IPS DF 6.9 (cell line): ENCODE measurements around the gene SYT13.

Experiments used
- DNase-seq: peaks from one replicate; pipeline ENCODE4 v3.0.0-alpha.2; 2013; ENCODE audit warnings: low read depth, low spot score
- H3K27ac ChIP-seq: one replicate; pipeline ENCODE4 v1.5.1; 2013; ENCODE audit warnings: low read length, control low read depth
- H3K27me3 ChIP-seq: 2 replicates; pipeline ENCODE4 v1.6.1; 2013; ENCODE audit warnings: mild to moderate bottlenecking, low read length; ENCODE audit not compliant: control insufficient read depth, insufficient read depth
- H3K36me3 ChIP-seq: 2 replicates; pipeline ENCODE4 v1.6.1; 2013; ENCODE audit warnings: low read length; ENCODE audit not compliant: control insufficient read depth, insufficient read depth
- H3K4me1 ChIP-seq: 2 replicates; pipeline ENCODE4 v1.6.1; 2013; ENCODE audit warnings: low read length; ENCODE audit not compliant: control insufficient read depth, insufficient read depth
- H3K4me3 ChIP-seq: 2 replicates; pipeline ENCODE4 v1.5.1; 2013; ENCODE audit warnings: mild to moderate bottlenecking, low read length
- H3K9me3 ChIP-seq: 2 replicates; pipeline ENCODE4 v1.6.1; 2013; ENCODE audit warnings: low read length, inconsistent platforms; ENCODE audit not compliant: control insufficient read depth, insufficient read depth
- WGBS: extraction: QIAGEN DNeasy Blood & Tissue Kit; methylation state at CpG from one replicate; pipeline ENCODE4 v1.1.7; 2013; ENCODE audit warnings: mixed read lengths, missing lambda C conversion rate; ENCODE audit not compliant: insufficient read length, insufficient coverage; 5-methylcytosine and 5-hydroxymethylcytosine counted together

SYT13 gene

GRCh38 chr11:45313171-45313865 lies 27.2 kb upstream of the SYT13 start:
- Histone ChIP-seq H3K27me3 (no peaks in the 10 kb centered on the region), H3K4me3 (no peak overlapping the region), H3K27ac (no peak overlapping the region), H3K4me1 (no peaks in the 10 kb centered on the region), H3K36me3 (no peaks in the 10 kb centered on the region), H3K9me3 (no peaks in the 10 kb centered on the region)
- DNase-seq = no peak
- WGBS = no CpG with 5 or more reads among the region's 1 CpG

DNA sequence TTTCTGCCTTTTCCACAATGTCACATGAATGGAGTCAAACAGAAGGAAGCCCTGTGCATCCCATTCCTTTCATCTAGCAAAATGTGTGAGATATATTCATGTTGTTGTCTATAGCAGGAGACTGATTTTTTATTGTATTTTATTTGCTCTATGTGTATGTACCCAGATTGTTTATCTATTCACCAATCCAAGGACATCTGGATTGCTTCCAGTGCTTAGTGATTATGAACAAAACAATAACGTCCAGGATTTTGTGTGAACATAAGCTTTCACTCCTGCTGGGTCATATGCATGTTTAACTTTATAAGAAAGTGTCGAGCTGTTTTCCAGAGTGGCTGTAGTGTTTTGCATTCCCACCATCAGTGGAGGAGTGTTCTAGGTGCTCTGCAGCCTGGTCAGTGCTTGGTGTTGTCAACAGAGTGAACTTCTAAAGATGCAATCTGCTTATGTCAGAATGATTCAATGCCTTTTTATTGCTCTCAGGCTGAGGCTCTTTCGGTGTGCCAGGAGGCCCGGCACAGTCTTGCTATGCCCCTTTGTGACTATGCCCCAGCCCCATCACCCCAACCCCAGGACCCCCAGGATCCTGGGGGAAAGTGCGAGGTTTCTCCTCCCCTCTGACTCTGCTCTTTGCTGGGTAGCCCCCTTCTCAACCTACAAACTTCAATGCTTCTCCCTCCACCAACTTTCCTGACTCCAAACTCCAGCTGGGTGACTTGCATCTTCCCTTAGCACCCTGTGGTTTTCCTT lies 19.9 kb upstream of the SYT13 start:
- no peaks in the 10 kb centered on the region for H3K9me3 ChIP-seq
- no peak overlapping the region for H3K27ac ChIP-seq
- no peaks in the 10 kb centered on the region for H3K27me3 ChIP-seq
- WGBS = no CpG with 5 or more reads among the region's 5 CpGs
- no peaks in the 10 kb centered on the region for H3K36me3 ChIP-seq
- H3K4me1 ChIP-seq = no peaks in the 10 kb centered on the region
- DNase-seq = no peak
- no peak overlapping the region for H3K4me3 ChIP-seq

DNA sequence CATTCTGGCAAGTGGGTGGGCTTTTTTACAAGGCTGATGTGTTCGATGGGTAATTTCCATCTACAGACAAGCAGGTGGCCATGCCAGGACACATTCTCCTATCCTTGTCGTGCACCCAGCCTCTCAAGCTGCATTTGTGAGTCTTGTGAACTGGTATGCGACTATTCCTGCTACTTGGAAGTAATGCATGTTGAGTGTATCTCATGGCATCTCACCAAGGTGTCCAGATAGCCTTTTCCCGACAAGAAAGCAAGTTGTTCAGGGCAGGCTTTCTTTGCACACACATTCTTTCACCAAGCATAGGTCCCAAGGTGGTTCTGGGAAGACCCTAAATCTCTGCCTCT lies 18.8 kb upstream of the SYT13 start:
- no peaks in the 10 kb centered on the region for H3K4me1 ChIP-seq
- H3K27me3 ChIP-seq = no peaks in the 10 kb centered on the region
- H3K27ac ChIP-seq = no peak overlapping the region
- H3K9me3 ChIP-seq = no peaks in the 10 kb centered on the region
- DNase-seq = no peak
- H3K36me3 ChIP-seq = no peaks in the 10 kb centered on the region
- H3K4me3 ChIP-seq = no peak overlapping the region
- WGBS = no CpG with 5 or more reads among the region's 4 CpGs

DNA sequence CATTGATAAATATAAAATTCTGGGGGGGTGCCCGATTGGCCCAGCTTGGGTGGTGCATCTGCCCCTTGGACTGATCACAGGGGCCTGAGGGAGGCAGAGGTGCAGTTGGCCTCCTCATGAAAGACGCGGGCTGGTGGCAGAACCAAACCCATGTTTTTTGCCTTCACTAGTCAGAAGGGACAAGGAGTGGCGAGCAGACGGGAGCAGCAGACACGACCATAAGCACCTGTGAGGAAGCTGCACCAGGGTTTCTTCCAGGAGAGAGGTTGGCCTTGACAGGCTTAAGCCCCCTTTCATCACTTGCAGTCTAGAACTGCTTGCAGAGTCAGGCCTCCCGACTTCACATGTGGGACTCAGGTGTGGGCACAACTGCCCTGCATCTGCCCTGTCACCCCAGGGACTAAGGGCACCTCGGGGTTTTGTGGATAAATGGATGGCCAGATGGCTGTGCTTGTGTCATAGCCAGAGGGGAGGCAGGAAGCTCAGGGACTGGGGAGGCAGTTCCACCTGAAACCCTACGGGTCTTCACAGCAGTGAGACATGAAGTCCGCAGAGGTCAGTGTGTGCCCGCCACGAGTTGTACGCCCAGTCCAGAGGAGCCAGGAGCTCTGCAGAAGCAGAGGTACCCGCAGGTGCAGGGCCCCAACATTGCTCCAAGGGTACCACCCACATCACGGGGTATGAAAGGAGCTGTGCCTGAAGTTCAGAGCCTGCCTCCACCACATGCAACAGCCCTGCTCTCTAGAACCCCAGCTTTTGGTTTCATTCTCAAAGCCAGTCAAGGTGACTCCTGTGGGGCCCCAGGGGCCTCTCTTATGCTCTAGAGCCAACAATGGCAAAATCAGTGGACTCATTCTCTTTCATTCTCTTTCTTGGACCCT lies 18.2 kb upstream of the SYT13 start:
- DNase-seq = no peak
- H3K27me3 ChIP-seq = no peaks in the 10 kb centered on the region
- no peaks in the 10 kb centered on the region for H3K4me1 ChIP-seq
- H3K4me3 ChIP-seq = no peak overlapping the region
- no peaks in the 10 kb centered on the region for H3K36me3 ChIP-seq
- H3K27ac ChIP-seq = no peak overlapping the region
- H3K9me3 ChIP-seq = no peaks in the 10 kb centered on the region
- WGBS = no CpG with 5 or more reads among the region's 15 CpGs

DNA sequence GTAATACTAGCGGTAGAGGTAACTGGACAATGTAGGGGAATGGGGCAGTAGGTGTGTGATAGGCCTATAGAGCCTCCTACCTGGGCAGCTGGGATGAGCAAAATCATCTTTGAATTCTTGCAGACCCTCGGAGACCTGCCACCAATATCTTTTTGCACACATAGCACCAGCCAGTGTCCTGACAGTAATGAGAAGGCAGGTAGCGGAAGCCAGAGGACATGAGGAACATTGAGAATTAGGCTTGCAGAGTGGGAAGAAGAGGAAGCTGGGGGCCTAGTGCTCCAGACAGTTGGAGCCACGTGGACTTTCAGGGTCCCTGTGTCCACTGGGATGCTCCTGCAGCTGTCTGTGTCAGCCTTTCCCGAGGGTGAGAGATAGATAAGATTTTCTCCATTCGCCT lies 17.2 kb upstream of the SYT13 start:
- no peaks in the 10 kb centered on the region for H3K4me1 ChIP-seq
- no peaks in the 10 kb centered on the region for H3K9me3 ChIP-seq
- H3K36me3 ChIP-seq = no peaks in the 10 kb centered on the region
- no peak overlapping the region for H3K4me3 ChIP-seq
- H3K27ac ChIP-seq = no peak overlapping the region
- H3K27me3 ChIP-seq = no peaks in the 10 kb centered on the region
- WGBS = no CpG with 5 or more reads among the region's 6 CpGs
- no peak for DNase-seq

GRCh38 chr11:45301537-45302246 lies 15.6 kb upstream of the SYT13 start:
- no peaks in the 10 kb centered on the region for H3K27me3 ChIP-seq
- H3K36me3 ChIP-seq = no peaks in the 10 kb centered on the region
- no peaks in the 10 kb centered on the region for H3K4me1 ChIP-seq
- H3K9me3 ChIP-seq = no peaks in the 10 kb centered on the region
- no peak overlapping the region for H3K27ac ChIP-seq
- H3K4me3 ChIP-seq = no peak overlapping the region
- no CpG with 5 or more reads among the region's 7 CpGs for WGBS
- DNase-seq = no peak

DNA sequence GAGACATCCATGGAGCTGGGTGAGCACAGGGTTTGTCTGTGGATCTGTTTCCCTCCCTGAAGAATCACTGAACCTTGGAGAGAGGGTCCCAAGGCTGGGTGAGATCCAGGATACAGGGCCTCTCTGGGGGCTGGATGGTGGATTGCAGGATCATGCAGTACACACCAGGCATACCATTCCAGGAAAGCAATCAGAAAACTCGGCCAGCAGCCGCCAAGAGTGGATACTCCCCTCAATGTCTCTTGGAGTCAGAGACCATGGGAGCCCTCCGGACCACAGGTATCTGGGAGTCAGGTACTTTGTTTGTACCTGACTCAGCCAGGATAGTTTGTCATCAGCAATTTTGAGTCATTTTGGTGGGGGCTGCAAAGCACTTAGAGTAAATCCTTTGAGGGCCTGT lies 14.6 kb upstream of the SYT13 start:
- no peak overlapping the region for H3K27ac ChIP-seq
- no peaks in the 10 kb centered on the region for H3K9me3 ChIP-seq
- no peaks in the 10 kb centered on the region for H3K4me1 ChIP-seq
- no peak overlapping the region for H3K4me3 ChIP-seq
- no peak for DNase-seq
- H3K27me3 ChIP-seq = no peaks in the 10 kb centered on the region
- no CpG with 5 or more reads among the region's 3 CpGs for WGBS
- no peaks in the 10 kb centered on the region for H3K36me3 ChIP-seq

GRCh38 chr11:45298718-45299117 lies 12.6 kb upstream of the SYT13 start:
- Histone ChIP-seq H3K27me3 (no peaks in the 10 kb centered on the region), H3K4me1 (no peaks in the 10 kb centered on the region), H3K27ac (no peak overlapping the region), H3K9me3 (no peaks in the 10 kb centered on the region), H3K36me3 (no peaks in the 10 kb centered on the region), H3K4me3 (no peak overlapping the region)
- no peak for DNase-seq
- WGBS = no CpG with 5 or more reads among the region's 7 CpGs

DNA sequence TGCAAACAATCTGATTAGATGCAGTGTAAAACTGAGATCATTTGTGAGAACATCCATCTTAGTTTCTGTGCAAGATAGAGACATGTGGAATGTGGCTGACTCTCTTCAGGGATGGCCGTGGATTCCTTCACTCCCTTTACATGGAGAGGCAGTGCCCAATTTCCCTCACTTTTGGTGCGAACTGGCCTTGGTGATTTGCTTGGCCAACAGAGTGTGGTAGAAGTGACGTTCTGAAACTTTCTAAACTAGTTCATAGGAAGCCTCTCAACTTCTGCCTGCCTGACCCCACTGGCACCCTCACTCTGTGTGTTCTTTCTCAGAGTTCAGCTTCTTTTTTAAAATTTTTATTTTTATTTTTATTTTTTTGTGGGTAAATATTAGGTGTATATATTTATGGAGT lies 9.9 kb upstream of the SYT13 start:
- no CpG with 5 or more reads among the region's 3 CpGs for WGBS
- no peaks in the 10 kb centered on the region for H3K4me1 ChIP-seq
- no peaks in the 10 kb centered on the region for H3K9me3 ChIP-seq
- no peak overlapping the region for H3K4me3 ChIP-seq
- no peak overlapping the region for H3K27ac ChIP-seq
- no peak for DNase-seq
- no peaks in the 10 kb centered on the region for H3K36me3 ChIP-seq
- no peaks in the 10 kb centered on the region for H3K27me3 ChIP-seq

DNA sequence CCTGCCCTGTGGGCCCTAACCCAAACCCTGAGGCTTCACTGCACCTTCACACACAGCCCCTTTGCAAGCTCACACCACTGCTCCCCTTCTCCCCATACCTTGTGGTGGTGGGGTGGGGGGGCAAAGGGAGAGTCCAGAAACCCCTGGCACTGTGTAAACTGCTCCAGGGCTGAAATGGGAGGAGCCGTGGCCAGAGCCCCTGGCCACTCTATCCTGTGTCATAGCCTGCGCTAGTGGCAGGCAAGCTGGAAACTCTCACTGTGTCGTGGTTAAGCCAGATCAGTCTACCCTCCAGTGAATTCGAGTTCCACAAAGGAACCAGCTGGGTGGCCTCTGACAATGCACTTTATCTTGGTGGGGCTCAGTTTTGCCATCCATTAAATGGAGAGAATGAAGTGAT lies 8.4 kb upstream of the SYT13 start:
- no peaks in the 10 kb centered on the region for H3K4me1 ChIP-seq
- H3K4me3 ChIP-seq = no peak overlapping the region
- H3K9me3 ChIP-seq = no peaks in the 10 kb centered on the region
- WGBS = no CpG with 5 or more reads among the region's 4 CpGs
- no peak for DNase-seq
- no peaks in the 10 kb centered on the region for H3K36me3 ChIP-seq
- H3K27ac ChIP-seq = no peak overlapping the region
- H3K27me3 ChIP-seq = no peaks in the 10 kb centered on the region
